ENCODE results near the gene ROBO2.
A peak's percentile ranks its signal among the peaks of the same experiment; 100 is the strongest.

The ROBO2 gene

DNA sequence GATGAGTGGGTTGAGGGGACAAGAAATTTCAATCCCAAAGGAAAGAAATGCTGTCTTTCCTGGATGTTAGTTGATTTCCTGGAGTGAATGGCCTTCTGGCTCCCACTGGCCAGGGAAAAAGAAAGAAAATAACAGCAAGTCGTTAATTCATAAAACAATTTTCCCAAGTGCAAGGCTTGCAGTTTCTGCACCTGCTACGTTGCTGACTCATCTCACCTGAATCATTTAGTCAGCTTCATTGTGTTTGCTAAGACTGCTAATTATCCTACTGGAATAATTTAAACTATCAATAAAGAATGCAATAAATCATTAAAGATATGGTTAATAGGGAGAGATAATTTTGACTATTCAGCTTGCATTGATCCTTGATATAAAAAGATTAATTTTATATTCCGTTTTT lies 387.6 kb downstream of the ROBO2 start:
- peak; percentile 39 for DNase-seq

DNA sequence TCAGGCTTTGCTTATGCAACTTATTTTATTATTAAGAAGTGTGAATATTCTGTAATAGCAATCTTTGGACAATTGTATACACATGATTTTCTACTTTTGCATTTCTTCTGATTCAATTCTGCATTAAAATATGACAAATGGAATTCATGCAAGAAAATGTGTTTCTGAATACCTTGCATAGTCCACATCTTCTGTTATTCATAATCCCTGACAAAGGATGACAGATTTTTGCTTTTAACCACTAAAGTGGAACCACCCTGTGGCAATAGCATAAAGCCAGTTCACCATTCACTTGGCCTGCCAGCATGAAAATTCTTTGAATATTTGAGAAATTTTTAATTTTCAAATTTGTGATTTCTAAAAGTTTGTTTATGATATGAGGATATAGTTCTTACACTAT lies 397.0 kb downstream of the ROBO2 start:
- no peak for DNase-seq

DNA sequence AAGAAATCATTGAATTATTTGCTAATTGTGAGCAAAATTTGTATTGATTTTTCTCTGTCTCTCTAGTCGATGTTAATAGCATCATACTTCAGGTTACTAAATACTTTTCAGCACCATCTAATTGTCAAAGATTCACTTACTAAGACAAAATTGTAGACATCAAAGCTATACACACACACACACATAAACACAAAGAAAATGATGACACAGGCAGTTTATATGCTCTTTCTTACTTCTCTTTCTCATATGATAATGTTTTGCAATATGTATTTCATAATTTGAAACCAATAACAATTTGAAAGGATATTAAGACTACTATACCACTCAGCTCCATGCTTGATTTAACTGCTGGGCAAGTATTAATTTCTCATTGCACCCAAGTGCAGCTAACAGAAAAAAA lies 406.2 kb downstream of the ROBO2 start:
- DNase-seq = no peak

GRCh38 chr3:77446761-77447160 lies 406.9 kb downstream of the ROBO2 start:
- no peak for DNase-seq

- DNase-seq = no peak
Measured at GRCh38 chr3:77449459-77450350, 409.8 kb downstream of the ROBO2 start.

- no peak for DNase-seq
Measured at GRCh38 chr3:77456431-77456830, 416.5 kb downstream of the ROBO2 start.

GRCh38 chr3:77456906-77457305 lies 417.0 kb downstream of the ROBO2 start:
- no peak for DNase-seq

DNA sequence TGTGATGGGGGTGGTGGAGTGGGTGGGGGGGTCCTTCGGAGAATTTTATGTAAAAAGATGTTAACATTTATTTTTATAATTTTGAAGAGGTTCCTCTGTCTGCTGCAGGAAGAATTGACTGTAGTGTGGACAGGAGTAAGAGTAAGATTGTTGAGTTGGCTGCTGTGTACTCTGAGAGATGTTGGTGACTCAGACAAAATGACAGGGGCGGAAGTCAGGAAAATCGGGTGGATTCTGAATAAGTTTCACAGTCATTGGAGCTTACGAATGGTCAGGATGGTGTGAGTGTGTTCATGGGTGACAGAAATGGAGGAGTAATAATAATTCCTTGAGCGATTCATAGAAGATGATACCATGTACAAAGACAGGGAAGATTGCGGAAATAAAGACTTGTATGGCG lies 420.0 kb downstream of the ROBO2 start:
- no peak for DNase-seq

- no peak for DNase-seq
Measured at GRCh38 chr3:77460326-77460725, 420.4 kb downstream of the ROBO2 start.

GRCh38 chr3:77462951-77463350 lies 423.1 kb downstream of the ROBO2 start:
- no peak for DNase-seq

DNA sequence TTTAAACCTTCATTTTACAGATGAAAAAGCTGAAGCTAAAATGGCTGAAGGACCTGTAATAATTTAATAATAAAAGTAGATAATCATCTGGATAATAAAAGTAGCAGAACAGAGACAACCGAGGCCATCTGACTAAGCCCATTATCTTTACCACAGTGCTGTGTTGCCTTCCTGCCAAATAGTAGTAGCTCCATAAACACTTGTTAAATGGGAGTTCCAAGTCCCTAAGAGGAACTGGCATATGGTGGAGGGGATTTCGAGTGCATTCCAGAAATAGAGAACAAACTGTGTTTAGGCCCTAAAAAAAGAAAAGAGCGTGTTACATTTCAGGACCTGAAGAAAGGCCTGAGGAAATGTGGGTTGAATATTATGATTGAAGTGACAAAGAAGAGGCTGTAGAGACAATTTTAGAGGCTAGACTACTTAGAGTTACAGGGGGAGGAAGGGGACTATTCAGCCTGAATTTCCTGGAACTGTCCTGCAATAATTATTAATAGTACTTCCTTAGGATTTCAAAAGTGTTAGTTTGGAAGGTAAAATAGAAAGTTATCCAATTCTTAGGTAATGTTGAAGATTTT lies 424.3 kb downstream of the ROBO2 start:
- DNase-seq = no peak

DNA sequence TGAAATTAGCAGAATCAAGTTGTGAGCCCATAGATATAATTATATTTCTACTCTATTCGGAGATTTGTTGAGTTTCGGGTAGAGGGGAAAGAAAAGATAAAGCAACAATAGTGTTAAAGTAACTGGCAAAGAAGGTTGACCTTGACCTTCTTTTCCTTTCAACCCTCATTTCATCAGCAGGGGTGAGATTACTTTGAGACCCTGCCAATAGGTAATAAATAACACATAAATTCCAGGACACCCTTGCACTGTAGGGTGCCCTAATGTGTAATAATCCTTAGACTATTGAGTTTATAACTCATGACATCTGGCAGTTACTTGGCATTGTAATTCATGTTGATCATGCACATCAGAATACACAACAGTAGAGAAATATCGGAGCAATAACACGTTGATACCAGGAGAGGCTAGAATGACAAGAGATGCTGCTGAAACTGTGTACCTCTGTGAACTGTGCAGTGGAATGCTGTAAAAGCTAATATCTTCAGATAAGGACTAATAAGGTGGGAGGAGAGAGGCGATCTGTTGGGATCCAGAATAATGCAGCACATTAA lies 426.7 kb downstream of the ROBO2 start:
- no peak for DNase-seq

- DNase-seq = no peak
Measured at GRCh38 chr3:77467702-77468625, 428.1 kb downstream of the ROBO2 start.

- no peak for DNase-seq
Measured at GRCh38 chr3:77468626-77469020, 428.7 kb downstream of the ROBO2 start.

DNA sequence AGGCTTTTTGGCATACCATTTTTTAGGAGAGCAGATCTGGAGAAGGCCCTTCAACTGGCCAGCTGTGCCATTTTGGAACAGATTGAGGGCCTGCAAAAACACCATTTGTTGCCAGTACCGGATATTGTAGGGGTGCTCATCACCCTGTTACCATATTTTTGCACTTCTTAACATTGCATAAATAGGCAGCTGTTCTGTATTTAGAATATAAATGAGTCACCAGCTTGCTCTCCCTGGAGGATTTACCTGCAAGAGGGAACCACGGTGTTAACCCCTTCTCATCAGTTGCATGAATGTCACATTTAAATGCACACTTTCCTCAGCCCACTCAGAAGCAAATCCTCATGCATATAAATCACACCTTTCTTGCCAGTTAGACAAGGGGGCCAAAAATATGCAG lies 435.6 kb downstream of the ROBO2 start:
- DNase-seq = no peak

DNA sequence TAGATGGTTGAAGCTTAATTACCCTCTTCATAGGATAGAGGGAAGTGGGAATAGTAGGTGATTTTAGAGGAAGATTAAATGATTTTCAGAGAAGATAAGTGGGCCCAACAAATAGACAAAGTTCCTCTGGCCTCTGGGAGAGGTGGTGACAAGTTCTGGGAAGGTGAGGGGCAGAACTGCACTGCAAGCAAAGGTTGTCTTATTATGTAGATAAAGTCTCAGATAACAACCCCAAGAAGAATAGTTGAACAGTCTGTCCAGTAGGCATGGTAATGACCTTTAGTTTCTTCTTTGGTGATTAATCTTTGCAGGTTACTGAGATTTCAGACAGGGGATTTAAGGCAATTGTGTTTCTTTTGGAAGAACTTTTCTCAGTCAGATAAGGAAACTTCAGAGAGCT lies 439.1 kb downstream of the ROBO2 start:
- no peak for DNase-seq

GRCh38 chr3:77489216-77489615 lies 449.3 kb downstream of the ROBO2 start:
- no peak for DNase-seq

DNA sequence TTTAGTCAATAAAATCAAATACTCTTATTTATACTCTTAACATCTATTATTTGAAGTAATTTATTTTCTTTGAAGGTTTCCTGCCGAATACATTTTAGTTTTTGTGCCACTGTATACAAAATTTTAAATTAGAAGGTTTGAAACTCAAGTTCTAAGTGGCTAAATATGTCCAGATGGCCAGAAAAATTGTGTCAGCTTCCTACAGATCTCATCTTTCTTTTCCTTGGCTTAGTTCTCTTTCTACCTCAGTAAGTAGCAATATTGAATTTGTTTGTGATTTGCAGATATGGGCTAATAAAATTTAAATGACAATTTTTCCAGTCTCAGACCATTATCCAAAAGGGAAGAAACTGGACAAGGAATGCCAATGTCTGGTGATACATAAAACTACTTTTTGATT lies 452.1 kb downstream of the ROBO2 start:
- DNase-seq = no peak

- no peak for DNase-seq
Measured at GRCh38 chr3:77500721-77501120, 460.8 kb downstream of the ROBO2 start.

DNA sequence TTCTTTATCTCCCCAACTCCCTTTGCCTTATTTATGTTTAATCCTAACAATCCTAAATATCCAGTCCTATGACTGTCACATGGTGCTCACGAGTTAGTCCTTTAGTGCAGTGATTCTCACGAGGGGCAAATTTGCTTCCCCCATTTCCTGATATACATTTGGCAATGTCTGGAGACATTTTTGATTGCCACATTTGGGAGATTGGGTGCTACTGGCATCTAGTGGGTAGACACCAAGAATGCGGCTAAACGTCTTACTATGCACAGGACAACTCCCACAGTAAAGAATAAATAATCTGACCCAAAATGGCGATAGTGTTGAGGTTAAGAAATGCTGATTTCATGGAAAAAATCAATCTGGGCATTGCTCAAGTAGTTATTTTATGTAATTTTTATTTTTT lies 466.5 kb downstream of the ROBO2 start:
- DNase-seq = no peak

DNA sequence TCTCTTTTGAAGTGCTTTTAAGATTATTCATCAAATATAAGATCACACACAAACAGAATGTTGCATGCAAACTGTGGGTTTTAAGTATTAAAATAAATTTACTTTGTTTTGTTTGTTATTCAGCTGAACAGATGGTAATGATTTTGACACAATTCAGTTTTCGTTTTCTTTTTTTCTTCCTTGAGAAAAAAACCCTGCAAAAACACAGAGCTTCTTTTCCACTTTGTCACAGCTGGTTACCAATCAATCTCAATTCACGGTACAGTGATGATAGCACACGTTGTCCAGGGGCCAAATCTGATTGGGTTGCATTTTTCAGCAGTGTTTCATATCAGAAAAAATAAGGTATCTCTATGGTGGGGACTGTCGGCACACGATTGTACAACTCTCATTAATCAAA lies 473.6 kb downstream of the ROBO2 start:
- DNase-seq = no peak

- no peak for DNase-seq
Measured at GRCh38 chr3:77514766-77515165, 474.9 kb downstream of the ROBO2 start.

DNA sequence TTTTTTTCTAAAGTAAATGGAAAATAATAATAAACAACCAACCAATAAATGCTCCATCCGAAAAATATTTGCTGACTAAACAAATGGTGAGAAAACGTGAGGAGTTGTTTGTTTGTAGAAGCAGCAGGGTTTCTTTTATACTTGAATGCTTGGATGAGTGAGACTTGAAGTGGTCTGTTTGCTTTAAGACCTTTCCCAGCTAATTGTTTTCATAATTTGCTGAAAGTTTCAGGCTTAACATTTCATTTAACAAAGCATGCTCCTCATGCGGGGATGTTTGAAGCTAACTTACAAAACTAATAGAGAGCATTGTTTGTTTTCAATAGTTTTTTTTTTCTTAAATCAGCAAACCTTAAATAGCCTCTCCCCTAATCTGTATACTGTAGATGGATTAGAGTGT lies 484.6 kb downstream of the ROBO2 start:
- peak; percentile 61 for DNase-seq

Measured in NCI-H1105 (cell line).